ENCODE data around the gene AFG1L.
"Not testable (repeated sequence)": the region's sequence is repeated elsewhere in the genome, so short reads cannot be mapped to it uniquely, and the experiment has no call there.

The AFG1L gene

DNA sequence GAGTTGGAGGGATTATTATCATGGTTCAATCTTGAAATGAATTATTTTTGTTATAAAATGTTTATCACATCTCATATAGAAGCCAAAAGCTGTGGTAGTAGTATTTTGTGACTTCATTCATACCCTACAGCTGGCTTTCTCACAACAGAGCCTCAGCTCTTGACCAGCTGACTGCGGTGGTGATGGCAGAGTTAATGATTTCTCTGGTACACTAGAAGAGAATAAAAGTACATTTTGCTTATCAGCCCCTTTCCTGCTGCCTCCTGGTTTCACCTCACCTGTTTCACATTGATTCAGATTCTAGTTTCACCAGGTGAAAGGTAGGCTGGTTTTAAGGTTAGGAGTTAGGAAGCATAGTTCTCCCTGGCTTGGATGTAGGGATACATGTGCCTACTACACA lies 55.7 kb downstream of the AFG1L start:
- DNase-seq (ENCODE audit: low read depth in 2 of 2), result no peak

DNA sequence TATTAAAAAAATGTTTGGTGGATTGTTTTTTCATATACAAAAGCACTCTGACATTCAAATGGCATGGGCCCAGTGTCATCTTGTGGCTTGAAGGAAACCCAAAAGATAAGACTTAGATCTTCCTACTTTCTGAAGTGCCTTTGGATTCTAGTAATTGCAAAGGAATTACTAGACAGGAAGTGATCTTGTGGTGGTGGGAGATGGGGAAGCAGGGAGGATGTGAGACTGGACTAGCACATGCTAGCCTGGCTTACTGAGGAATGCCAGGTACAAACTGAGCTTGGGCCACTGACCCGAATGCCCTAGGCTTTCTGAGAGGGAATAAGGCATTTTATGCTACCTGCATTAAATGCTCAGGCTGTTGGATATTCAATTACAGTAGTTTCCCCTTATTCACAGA lies 59.0 kb downstream of the AFG1L start:
- no peak for DNase-seq (ENCODE audit: low read depth in 2 of 2)

DNA sequence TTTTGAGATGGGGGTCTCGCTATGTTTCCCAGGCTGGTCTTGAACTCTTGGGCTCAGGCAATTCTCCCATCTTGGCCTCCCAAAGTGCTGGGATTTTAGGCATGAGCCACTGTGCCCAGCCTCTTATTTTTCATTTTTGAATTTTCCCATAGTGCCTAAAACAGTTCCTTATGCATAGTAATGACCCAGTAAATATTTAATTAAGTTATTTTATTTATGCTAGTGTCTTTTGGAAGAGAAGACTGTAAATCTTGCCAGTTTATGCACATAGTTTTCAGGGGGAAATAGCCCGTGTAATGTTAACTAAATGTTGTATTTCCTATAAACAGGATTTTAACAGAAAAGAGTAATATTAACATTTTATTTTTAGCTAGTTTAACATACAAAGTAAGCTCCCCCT lies 60.3 kb downstream of the AFG1L start:
- no peak for DNase-seq (ENCODE audit: low read depth in 2 of 2)

DNA sequence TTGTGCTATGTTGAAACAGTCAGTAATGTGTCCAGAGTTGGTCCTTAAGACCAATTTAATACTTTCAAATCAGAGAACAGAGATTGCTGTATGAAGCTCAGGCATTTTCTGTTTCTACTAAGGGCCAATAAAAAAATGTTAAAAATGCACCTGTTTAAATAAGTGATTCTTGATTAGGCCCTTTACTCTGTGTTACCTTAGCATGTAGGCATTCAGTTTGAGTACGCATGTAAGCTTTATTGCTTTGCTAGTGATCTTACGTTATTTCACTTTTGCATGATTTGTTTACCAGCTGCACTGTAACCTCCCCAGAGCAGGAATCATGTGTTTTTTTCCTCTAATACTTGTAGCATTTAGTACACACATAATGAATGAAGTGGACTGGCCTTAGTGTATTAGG lies 61.0 kb downstream of the AFG1L start:
- no peak for DNase-seq (ENCODE audit: low read depth in 2 of 2)

DNA sequence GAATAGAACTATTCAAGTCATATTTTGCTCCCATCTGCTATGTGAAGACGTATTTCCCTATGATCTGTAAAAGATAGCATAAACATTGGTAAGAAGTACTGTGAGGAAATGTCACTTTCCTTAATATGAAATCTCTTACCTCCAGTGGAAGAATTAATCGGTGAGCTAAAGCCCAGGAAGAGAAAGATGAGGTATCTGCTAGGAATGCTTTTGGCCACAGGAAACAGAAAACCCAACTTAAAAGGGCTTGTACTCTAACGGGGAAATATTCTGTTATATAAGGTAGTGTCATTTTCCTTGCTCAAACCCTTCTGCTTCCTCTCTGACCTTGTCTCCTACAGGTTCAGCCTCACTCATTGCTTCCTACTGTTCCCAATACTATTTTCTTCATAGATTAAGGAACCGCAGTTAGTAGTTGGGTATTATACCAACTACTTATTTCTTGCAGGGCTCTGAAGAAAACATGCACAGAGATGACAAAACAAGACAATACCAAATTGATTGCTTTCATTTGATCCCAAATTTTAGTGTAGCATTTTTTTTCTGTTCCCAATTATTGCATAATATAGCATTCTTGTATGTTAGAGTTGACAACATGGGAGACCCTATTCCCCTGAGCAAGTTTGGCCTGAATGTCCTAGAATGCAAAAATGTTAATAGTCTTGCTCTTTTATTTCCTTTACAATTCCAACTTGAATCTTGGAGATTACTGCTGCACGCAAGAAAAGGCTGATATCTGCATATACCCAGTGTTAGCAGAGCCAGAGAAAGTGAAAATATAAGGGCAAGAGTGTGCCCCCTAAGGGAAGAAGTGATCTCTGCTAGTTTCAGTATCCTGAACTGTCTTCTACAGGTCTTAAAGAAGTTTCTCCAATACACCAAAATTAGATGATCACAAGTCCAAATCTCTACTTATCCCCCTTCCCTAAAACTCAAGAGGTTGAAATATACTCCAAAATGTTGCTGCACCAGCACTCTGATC lies 65.3 kb downstream of the AFG1L start:
- no peak for DNase-seq (ENCODE audit: low read depth in 2 of 2)

DNA sequence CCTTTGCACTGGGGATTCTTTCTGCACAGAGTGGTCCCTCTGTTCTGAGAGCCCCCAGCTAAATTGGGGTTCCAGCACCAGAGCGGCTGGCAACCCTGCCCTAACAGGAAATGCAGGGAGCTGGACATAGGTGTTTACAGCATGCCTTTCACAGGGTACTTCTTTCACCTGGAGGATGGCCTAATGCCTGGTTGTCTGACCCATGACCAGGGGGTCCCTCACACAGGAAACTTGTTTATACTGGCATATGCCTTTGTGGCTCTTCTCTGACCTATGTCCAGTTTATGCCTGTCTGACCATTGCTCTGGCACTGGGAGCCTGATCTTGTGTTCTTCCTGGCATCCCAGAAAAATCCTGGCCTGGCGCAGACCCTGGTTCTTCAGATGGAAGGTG lies 66.1 kb downstream of the AFG1L start:
- DNase-seq (ENCODE audit: low read depth in 2 of 2), result no peak

DNA sequence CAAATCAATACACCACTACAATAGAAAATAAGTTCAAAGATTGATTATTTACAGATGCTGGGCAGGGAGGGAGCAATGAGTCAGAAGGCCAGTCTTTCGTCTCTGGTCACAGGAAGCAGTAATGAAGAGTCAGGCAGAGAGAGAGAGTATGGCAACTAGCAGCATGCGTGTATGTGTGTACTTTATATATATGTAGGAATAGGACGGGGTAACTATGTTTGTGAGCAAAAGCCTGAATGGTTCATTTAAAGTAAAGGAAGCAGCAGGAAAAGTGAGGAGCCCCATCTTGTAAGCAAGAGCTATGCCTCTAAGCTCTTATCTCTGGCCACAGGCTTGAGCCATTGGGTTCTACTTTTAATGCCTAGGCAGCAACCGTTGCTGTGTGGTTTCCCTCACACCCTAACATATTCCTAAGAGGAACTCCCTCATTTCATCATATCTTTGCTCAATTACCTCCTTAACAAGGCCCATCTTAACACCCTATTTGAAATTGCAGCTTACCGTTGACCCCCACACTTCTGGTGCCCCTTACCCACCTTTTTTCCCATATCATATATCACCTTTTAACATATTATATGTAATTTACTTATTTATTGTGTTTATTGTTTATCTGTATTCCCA lies 66.6 kb downstream of the AFG1L start:
- DNase-seq (ENCODE audit: low read depth in 2 of 2), result no peak

DNA sequence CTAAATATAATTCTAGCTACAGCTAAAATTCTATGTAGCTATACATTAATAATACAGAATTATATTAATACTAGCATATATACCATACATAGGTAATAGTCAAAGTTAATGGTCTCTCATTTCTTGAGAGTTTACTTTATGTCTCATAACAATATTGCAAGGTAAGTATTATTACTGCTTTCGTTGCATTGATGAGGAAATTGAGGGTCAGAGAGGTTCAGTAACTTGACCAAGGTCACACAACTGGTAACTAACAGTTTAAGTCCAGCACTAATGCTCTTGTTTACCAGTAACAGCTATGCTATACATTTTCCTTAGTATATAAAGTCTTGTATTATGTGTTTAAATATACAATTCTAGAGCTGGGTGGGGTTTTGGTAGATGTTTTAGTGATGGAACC lies 67.6 kb downstream of the AFG1L start:
- DNase-seq (ENCODE audit: low read depth in 2 of 2), result no peak

DNA sequence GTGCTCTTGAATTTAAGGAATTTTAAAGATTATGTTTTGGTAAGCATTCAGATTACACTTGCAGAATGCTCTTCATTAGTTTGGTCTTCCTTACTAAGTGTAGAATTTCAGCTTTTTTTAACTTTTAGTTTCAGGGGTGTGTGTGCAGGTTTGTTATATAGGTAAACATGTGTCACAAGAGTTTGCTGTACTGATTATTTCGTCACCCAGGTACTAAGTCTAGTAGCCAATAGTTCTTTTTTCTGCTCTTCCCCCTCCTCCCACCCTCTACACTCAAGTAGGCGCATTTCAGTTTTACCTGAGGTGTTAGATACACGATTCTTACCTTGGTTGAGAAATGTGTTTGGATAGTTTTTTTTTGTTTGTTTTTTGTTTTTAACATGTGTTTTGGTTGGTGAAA lies 68.3 kb downstream of the AFG1L start:
- no peak for DNase-seq (ENCODE audit: low read depth in 2 of 2)

DNA sequence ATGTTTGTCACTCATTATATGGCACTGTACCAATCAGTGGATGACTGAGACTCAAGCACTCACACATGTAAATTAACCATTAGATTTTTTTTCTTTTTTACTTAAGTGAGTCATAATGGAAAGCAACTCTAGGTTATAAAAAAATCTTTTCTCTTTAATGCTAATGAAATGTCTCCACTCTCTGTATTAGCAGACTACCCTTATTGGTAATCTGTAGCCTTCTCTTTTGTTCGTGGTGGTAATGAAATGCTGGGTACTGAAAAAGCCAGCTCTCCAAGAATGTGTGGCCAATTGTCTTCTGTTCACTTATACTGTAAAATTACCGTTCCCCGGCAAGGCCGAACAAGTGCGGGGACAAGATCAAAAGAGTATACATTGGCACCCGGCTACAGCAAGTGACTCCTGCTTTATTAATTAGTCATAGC lies 69.0 kb downstream of the AFG1L start:
- DNase-seq (ENCODE audit: low read depth in 2 of 2), result no peak

DNA sequence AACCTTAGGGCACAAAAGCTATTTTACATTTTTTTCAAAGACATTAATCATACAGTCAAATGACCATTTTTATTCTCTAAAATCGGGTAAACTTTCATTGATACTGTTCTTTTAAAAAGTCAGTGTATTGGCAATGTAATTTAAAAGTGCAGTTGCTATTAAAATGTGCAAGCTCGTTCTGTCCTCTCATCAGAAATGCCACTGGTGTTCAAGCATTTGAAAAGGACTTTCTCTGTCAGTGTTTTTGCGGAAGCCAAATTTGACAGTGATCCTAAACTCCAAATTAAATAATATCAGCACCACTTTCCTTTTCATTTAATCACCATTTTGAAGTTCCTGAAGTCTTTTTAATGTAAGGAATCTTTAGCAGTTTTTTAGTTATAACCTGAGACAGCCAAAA lies 69.6 kb downstream of the AFG1L start:
- DNase-seq (ENCODE audit: low read depth in 2 of 2), result no peak

DNA sequence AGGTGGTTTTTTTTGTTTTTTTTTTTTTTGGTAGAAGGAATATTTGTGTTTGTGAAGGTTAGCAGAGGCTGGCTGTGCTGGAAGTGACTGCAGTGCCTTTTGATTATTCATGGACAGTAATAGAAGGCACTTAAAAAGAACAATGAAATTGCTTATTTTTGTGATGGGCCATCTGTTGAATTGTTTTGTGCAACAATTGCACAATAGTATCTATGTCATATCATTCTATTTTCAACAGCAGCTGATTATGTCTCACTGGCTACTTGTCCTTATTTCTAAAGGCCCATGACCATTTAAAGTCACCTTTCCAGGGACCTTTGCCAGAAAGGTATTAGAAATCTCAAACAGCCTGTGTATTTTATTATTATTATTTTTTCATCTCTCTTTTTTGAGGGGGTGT lies 70.6 kb downstream of the AFG1L start:
- no peak for DNase-seq (ENCODE audit: low read depth in 2 of 2)

DNA sequence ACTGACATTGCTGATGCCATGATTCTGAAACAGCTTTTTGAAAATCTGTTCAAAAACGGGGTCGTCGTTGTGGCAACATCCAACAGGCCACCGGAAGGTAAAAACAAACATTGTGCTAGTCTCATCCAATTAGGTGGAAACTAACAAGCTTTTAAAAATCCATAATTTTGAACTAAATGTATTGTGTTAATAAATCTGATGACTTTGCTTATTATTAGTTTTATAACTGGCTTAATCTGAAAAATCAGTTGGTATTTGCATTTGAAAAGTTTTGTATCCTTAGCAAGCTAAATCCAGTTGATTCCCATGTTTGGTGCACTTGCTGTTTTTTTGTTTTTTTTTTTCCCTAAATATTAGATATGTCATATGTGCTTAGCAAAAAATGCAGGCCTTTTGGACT lies 71.4 kb downstream of the AFG1L start:
- no peak for DNase-seq (ENCODE audit: low read depth in 2 of 2)

DNA sequence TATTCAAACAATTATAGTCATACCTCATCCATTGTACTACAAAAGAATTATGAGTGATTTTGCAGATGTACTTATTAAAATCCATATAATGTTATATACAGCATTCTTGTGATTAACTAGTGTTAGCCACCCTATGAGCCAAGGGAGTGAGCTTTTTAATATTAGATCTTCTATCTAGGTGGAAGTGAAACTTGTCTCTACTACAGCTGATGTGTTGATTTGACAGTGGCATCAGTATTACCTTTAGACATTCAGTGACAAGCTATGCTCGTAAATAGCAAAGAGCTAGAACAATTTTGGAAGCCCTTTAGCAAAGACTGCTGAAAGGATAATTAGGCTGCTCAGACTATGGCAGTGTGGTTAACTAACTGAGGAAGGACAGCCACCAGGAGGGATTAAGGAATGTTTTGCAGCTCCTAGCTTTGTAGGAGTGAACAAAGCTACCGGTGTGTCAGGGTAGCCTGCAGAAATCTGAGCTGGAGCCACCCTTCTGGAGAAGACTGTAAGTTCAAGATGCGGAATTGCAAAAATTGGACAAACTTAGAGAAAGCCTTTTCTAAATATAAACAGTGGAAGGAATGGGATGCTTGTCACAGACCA lies 73.7 kb downstream of the AFG1L start:
- no peak for DNase-seq (ENCODE audit: low read depth in 2 of 2)

DNA sequence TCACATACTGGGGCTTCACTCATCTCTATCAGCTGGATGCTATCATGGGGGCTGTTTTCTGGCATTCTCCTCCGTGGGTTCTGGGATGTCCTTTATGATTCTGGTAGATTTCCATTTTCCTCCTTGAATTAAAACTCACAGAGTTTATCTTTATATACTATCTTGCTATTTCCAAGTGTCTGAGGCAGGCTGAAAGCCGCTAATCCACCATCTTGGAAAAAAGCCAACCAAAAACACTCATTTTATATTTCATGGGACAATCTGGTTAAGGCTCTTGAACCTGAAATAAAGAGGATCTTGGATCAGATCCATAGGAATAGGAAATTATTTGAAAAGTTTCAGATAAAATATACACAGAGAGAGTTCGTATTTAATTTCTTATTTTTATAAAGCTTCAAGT lies 86.0 kb downstream of the AFG1L start:
- DNase-seq (ENCODE audit: low read depth in 2 of 2), result no peak

DNA sequence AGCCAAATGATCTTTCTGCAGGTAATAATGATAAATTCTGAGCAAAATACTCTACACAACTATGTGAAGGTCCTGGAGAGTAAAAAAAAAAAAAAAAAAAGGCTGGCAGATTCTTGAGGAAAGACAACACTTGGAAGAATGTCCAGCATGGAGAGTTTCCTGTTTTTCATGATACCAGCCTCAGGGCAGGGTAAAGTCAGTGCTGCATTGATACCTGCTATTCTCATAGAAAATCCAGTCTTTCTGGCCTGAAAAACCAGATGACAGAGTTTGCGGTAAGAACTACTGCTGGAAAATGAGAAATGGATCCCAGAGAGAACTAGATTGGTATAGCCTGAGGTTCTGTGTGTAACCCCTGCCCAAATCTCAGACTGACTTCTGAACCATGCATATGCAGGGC lies 89.1 kb downstream of the AFG1L start:
- DNase-seq (ENCODE audit: low read depth in 2 of 2), result no peak

DNA sequence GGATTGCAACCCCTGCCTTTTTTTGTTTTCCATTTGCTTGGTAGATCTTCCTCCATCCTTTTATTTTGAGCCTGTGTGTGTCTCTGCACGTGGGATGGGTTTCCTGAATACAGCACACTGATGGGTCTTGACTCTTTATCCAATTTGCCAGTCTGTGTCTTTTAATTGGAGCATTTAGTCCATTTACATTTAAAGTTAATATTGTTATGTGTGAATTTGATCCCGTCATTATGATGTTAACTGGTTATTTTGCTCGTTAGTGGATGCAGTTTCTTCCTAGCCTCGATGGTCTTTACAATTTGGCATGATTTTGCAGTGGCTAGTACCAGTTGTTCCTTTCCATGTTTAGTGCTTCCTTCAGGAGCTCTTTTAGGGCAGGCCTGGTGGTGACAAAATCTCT lies 94.3 kb downstream of the AFG1L start:
- DNase-seq (ENCODE audit: low read depth in 2 of 2), result not testable (repeated sequence)

DNA sequence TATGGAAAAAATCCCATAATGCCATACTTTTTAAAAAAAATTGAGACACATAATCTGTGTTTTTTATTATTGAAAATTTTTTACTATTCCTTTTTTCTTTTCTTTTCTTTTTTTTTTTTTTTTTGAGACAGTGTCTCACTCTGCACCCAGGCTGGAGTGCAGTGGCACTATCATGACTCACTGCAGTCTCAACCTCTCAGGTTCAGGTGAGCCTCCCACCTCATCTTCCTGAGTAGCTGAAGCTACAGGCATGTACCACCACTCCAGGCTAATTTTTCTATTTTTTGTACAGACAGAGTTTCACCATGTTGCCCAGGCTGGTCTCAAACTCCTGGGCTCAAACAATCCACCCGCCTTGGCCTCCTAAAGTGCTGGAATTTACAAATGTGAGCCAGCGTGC lies 100.4 kb downstream of the AFG1L start:
- no peak for DNase-seq (ENCODE audit: low read depth in 2 of 2)

DNA sequence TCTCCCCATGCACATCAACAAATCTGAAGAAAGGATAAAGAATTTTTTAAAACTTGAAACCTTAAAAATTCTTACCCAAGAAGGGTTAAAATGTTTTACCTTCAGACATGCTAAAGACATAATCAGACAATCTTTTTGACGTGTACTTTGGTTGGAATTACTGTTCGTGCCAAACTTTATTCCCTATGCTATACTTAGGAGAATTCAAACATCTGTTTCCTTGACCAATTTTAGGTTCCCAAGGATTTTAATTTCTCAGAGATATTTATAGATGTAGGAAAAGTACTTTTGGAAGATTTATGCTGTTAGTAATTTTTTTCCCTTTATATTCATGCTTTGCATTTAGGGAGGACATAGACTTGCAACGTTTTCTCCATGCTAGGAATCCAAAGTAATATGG lies 108.4 kb downstream of the AFG1L start:
- DNase-seq (ENCODE audit: low read depth in 2 of 2), result no peak

DNA sequence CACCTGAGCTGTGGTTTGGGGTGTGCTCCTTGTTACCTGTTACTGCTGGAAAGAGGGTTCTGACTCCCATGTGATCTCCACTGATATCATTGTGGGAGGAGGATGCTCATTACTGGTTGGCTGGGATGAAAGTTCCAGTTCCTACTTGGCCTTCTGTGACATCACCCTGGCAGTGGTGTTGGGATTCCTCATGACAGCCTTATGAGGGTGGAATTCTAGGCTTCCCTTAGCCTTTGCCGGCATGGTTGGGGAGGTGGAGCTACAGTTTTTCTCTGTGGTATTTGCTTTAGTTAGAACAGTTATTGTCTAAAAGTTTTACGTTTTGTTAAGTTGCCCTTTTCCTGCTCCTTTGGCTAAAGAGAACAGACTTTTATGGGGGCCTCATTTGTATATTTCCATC lies 112.1 kb downstream of the AFG1L start:
- DNase-seq (ENCODE audit: low read depth in 2 of 2), result no peak

DNA sequence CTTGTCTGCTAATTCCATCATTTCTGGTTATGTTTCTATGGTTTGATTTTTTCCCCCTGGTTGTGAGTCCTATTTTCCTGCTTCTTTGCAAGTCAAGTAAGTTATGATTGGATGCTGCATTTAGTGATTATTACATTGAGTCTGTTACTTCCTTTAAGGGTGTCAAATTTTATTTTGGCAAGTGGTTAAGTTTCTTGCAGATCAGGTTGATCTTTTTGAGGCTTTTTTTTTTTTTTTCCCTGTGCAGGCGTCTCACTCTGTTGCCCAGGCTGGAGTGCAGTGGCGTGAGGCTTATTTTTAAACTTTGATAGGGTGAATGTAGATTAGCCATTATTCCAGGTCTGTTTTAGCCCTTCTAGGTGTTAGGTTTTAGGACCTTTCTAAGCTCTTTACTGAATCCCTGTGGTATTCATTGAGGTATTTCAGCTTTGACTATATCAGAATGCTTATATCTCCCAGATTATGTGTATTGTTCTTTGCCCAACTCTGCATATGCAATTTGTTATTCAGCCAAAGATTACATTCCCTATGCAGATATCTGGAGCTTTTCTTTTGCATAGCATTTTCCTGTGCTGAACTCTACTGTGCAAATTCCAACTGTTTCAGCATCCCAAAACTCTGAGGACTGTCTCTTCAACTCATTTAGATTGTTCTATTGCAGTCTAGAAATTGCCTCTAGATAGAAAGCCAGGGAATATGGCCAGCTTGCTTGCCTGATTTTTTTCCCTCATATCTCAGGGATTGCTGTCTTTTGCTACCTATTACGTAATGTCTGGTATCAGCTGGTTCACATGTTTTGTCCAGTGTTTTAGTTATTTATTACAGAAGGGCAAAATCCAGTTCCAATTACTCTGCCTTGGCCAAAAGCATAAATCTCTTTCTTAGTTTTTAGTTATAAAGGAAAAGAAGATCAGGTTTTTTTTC lies 113.3 kb downstream of the AFG1L start:
- DNase-seq (ENCODE audit: low read depth in 2 of 2), result no peak

DNA sequence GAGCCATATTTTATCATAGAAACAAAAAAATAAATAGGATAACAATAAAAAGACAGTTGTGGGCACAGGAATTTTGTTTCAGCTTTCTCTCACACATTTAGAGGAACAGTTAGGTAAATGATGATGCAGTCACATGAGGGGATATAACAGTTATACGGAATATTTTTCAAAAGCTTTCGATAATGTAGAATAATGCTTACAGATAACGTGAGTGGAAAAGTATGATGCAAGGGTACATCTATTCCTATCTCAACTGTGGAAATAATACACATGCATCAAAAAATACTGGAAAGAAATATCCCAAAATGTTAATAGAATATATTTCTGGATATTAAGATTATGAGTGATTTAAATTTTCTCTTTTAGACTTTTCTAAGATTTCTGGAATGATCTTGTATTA lies 114.0 kb downstream of the AFG1L start:
- no peak for DNase-seq (ENCODE audit: low read depth in 2 of 2)
